Measurements from ENCODE around the gene CDH8.

DNA sequence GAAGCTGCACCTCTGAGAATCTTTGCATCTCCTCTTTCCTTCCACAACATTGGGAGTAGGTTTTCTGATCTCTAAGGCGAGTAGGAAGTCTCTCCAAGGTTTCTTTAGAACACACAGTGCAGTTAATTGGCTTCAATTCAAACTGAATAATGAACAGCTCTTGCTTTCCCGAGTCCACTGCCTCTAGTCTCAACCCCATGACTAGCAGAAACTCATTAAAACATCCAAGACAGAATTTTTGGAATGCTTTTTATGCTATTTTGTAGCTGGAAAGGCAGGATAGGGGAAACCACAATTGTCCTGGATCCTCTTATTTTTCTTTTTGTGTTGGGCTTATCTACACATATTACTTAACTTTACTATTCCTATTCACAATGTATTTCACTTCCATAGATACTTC, 206.6 kb downstream of the CDH8 start:
- TF ChIP-seq, protein P1, sequence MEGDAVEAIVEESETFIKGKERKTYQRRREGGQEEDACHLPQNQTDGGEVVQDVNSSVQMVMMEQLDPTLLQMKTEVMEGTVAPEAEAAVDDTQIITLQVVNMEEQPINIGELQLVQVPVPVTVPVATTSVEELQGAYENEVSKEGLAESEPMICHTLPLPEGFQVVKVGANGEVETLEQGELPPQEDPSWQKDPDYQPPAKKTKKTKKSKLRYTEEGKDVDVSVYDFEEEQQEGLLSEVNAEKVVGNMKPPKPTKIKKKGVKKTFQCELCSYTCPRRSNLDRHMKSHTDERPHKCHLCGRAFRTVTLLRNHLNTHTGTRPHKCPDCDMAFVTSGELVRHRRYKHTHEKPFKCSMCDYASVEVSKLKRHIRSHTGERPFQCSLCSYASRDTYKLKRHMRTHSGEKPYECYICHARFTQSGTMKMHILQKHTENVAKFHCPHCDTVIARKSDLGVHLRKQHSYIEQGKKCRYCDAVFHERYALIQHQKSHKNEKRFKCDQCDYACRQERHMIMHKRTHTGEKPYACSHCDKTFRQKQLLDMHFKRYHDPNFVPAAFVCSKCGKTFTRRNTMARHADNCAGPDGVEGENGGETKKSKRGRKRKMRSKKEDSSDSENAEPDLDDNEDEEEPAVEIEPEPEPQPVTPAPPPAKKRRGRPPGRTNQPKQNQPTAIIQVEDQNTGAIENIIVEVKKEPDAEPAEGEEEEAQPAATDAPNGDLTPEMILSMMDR (IDR thresholded peaks at IDR 0.05; ENCODE audit: low read depth, low read length, missing input control): no peak
- TF ChIP-seq TAF1 (conservative IDR thresholded peaks at IDR 0.05): no peak
- TF ChIP-seq YY1 (IDR thresholded peaks at IDR 0.05): no peak
- TF ChIP-seq GABPA (IDR thresholded peaks at IDR 0.05 in 1 of 2, conservative IDR thresholded peaks at IDR 0.05 in 1 of 2): no peak
- TF ChIP-seq SP1 (IDR thresholded peaks at IDR 0.05): no peak
- TF ChIP-seq, protein P2, sequence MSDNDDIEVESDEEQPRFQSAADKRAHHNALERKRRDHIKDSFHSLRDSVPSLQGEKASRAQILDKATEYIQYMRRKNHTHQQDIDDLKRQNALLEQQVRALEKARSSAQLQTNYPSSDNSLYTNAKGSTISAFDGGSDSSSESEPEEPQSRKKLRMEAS (IDR thresholded peaks at IDR 0.05): no peak
